22Rv1 (cell line): ENCODE measurements around the gene UBQLN4.

Source experiments
- ZFX ChIP-seq: fragments of 450-650 bp; IDR thresholded peaks from 2 replicates; pipeline ENCODE4 v1.6.1; 2017; ENCODE audit warnings: antibody characterized with exemption, borderline replicate concordance
- TF ChIP-seq, protein P1 (sequence below): fragments of 450-650 bp; IDR thresholded peaks from 2 replicates; pipeline ENCODE4 v1.5.1; 2017; ENCODE audit warnings: mild to moderate bottlenecking

DNA sequence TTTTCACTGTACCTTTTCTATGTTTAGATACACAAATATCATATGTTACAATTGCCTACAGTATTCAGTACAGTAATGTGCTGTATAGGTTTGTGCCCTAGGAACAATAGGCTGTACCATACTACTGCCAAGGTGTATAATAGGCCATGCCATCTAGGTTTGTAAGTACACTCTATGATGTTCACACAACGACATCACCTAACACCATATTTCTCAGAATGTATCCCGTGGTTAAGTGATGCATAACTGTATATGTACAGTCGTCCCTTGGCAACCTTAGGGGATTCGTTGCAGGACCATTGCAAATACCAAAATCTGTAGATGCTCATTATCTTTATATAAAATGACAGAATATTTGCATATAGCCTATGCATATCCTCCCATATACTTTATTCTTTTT lies 27.0 kb downstream of the UBQLN4 start:
- TF ChIP-seq, protein P1, sequence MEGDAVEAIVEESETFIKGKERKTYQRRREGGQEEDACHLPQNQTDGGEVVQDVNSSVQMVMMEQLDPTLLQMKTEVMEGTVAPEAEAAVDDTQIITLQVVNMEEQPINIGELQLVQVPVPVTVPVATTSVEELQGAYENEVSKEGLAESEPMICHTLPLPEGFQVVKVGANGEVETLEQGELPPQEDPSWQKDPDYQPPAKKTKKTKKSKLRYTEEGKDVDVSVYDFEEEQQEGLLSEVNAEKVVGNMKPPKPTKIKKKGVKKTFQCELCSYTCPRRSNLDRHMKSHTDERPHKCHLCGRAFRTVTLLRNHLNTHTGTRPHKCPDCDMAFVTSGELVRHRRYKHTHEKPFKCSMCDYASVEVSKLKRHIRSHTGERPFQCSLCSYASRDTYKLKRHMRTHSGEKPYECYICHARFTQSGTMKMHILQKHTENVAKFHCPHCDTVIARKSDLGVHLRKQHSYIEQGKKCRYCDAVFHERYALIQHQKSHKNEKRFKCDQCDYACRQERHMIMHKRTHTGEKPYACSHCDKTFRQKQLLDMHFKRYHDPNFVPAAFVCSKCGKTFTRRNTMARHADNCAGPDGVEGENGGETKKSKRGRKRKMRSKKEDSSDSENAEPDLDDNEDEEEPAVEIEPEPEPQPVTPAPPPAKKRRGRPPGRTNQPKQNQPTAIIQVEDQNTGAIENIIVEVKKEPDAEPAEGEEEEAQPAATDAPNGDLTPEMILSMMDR, result no peak
- TF ChIP-seq ZFX, result no peak
